BLaER1 (cell line): ENCODE measurements around the gene NDUFAF5.
A peak's percentile ranks its signal among the peaks of the same experiment; 100 is the strongest.
"Not testable (repeated sequence)": the region's sequence is repeated elsewhere in the genome, so short reads cannot be mapped to it uniquely, and the experiment has no call there.

ENCODE experiments used
- H3K27ac ChIP-seq: shearing (Covaris generic); formaldehyde crosslinking; 2 replicates; pipeline ENCODE4 v1.8.1; 2022
- H3K27me3 ChIP-seq: shearing (Covaris generic); formaldehyde crosslinking; 2 replicates; pipeline ENCODE4 v1.8.1; 2022
- H3K36me3 ChIP-seq: shearing (Covaris generic); formaldehyde crosslinking; 2 replicates; pipeline ENCODE4 v1.8.1; 2022
- H3K4me1 ChIP-seq: shearing (Covaris generic); formaldehyde crosslinking; 2 replicates; pipeline ENCODE4 v1.8.1; 2022
- H3K4me2 ChIP-seq: shearing (Covaris generic); formaldehyde crosslinking; 2 replicates; pipeline ENCODE4 v1.8.1; 2022
- H3K4me3 ChIP-seq: shearing (Covaris generic); formaldehyde crosslinking; 2 replicates; pipeline ENCODE4 v1.8.1; 2022
- H3K9ac ChIP-seq: shearing (Covaris generic); formaldehyde crosslinking; 2 replicates; pipeline ENCODE4 v1.8.1; 2022
- H3K9me3 ChIP-seq: shearing (Covaris generic); formaldehyde crosslinking; 2 replicates; pipeline ENCODE4 v1.8.1; 2022
- H4K20me1 ChIP-seq: shearing (Covaris generic); formaldehyde crosslinking; 2 replicates; pipeline ENCODE4 v1.8.1; 2022
- Cebpa-rat ChIP-seq: shearing (Covaris generic); IDR thresholded peaks from 2 replicates; pipeline ENCODE4 v1.8.1; 2022

The NDUFAF5 gene

DNA sequence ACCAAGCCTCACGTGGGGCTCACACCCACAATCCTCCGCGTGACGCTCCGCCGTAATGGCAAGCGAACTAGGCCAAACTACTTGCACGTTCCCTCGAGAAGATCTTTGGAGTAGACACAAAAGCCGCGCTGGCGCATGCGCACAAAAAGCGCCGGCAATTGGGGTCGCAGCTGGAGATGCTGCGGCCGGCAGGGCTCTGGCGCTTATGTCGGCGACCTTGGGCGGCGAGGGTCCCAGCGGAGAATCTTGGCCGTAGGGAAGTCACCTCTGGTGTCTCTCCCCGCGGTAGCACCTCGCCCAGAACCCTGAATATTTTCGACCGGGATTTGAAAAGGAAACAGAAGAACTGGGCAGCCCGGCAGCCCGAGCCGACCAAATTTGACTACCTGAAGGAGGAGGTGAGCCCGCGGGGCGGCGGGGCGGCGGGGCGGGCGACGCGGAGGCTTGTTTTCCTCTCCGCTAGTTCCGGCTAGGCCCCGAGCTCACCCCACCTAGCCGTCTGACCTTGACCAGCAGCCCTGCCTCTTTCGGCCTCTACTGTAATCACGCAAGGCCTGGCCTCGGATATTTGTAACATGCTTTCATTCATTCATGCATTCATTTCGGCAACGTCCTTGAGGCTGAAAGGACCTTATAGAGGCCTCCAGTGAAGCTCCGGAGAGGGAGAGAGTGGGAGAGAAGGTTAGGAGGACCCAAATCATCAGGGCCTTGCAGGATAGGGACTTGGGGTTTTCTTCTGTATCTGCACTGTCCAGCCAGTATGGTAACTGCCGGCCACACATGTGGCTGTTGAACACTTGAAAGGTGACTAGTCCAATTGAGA lies at the start of gene NDUFAF5, which contains the start of gene ESF1:
Gene NDUFAF5, plus strand, starts transcription at position 136 of the 823 bp plus-strand sequence. Its CDS starts 41 bp downstream, at position 177.
Gene ESF1, minus strand, starts transcription at position 27 of the 823 bp plus-strand sequence. CDS start 1,779 bp downstream, outside the sequence.
- H3K27ac ChIP-seq, result peak within 1 kb of the TSS; percentile 91

DNA sequence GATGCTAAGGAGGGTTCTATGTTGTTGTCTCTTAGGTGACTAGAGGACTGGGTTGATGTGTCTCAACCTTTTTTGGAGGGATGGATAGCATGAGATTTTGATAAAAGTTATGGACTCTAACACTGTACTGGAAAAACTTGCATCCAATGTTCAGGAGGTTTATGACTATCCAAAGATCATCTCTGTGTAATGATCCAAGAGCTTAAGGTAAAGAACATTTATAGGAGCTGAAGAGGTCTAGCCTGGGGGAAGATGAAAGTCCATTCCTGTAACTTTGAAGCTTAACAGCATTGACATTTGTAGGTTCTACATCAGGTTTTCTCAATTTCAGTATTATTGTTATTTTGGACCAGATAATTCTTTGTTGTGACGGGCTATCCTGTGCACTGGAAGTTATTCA lies 49.0 kb upstream of the NDUFAF5 start:
- TF ChIP-seq Cebpa-rat, result no peak
- H3K4me3 ChIP-seq, result no peak overlapping the region
- H3K9me3 ChIP-seq, result peaks cover 11% of the 10 kb centered on the region
- H3K27me3 ChIP-seq, result no peaks in the 10 kb centered on the region
- H3K36me3 ChIP-seq, result peaks cover 67% of the 10 kb centered on the region
- no peak overlapping the region for H3K4me2 ChIP-seq
- peaks cover 12% of the 10 kb centered on the region for H3K4me1 ChIP-seq
- H3K9ac ChIP-seq, result no peak overlapping the region
- H3K27ac ChIP-seq, result no peak overlapping the region
- H4K20me1 ChIP-seq, result no peaks in the 10 kb centered on the region

More for the DNA sequence above, at the start of gene NDUFAF5, which contains the start of gene ESF1:
- Histone ChIP-seq H3K9ac (peak within 1 kb of the TSS; percentile 94), H3K4me2 (peak within 1 kb of the TSS; percentile 84), H3K9me3 (no peaks in the 10 kb centered on the region), H3K36me3 (peaks cover 46% of the 10 kb centered on the region), H3K4me1 (peaks cover 41% of the 10 kb centered on the region), H3K27me3 (no peaks in the 10 kb centered on the region), H4K20me1 (peaks cover 34% of the 10 kb centered on the region), H3K4me3 (peak within 1 kb of the TSS; percentile 91)
- no peak for TF ChIP-seq Cebpa-rat

GRCh38 chr20:13736436-13737191 lies 48.2 kb upstream of the NDUFAF5 start:
- no peak for TF ChIP-seq Cebpa-rat
- H3K27ac ChIP-seq, result no peak overlapping the region

GRCh38 chr20:13738187-13738586 lies 46.6 kb upstream of the NDUFAF5 start:
- not testable (repeated sequence) for H3K9ac ChIP-seq, H3K4me2 ChIP-seq, H4K20me1 ChIP-seq, H3K27ac ChIP-seq, H3K4me3 ChIP-seq, H3K27me3 ChIP-seq
- Histone ChIP-seq H3K9me3 (peaks cover 27% of the 10 kb centered on the region), H3K4me1 (peaks cover 12% of the 10 kb centered on the region), H3K36me3 (peaks cover 67% of the 10 kb centered on the region)

More at GRCh38 chr20:13736436-13737191, 48.2 kb upstream of the NDUFAF5 start:
- Histone ChIP-seq H4K20me1 (no peaks in the 10 kb centered on the region), H3K9ac (no peak overlapping the region), H3K4me1 (peaks cover 12% of the 10 kb centered on the region), H3K27me3 (no peaks in the 10 kb centered on the region), H3K36me3 (peaks cover 67% of the 10 kb centered on the region), H3K4me2 (no peak overlapping the region), H3K9me3 (peaks cover 19% of the 10 kb centered on the region), H3K4me3 (no peak overlapping the region)

DNA sequence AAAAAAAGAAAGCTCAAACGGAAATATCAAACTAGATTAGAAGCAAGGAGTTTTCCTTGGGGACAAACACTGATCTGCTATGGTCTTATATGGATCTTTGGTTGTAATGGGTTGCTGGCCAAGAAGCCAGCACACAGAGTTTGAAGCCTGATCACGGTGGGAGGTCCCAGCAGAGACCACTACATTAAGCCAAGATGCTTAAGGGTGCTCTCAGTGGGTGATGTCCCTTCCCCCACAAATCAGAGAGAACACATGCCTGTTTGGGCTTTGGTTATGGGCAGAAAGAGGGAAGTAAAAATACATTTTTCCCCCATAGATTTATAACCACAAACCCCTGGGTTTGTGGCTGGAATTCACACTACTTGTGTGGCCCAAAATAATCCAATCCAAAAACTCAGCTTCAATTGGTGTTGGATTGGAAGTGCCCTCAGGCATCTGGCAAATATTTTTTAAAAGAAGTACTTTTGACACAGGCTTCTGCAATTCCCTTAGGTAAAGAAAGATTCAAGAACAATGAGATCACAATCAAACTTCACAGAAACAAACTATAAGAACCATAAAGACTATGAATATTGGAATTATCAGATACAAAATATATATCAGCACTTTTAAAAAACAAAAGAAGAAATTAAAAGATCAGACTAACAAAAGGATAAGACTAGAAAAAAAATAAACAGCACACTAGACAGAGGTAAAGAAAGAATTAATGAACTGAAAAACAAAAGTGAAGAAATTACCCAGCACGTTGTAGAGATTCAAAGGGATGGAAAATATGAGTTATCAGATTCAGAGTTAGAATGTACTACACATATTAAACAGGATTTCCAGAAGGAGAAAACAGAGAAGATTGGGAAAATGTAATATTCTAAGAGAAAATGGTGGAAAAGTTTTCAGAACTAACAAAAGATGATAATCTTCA lies 44.8 kb upstream of the NDUFAF5 start:
- Histone ChIP-seq H3K4me3 (0 out of 2 replicates have a peak overlapping the region, but pooled peaks have one; percentile 35), H4K20me1 (no peaks in the 10 kb centered on the region), H3K9ac (no peak overlapping the region), H3K4me2 (peak overlapping the region; percentile 29), H3K27me3 (no peaks in the 10 kb centered on the region), H3K36me3 (peaks cover 67% of the 10 kb centered on the region), H3K9me3 (peaks cover 27% of the 10 kb centered on the region), H3K4me1 (peaks cover 12% of the 10 kb centered on the region), H3K27ac (no peak overlapping the region)
- TF ChIP-seq Cebpa-rat, result no peak

DNA sequence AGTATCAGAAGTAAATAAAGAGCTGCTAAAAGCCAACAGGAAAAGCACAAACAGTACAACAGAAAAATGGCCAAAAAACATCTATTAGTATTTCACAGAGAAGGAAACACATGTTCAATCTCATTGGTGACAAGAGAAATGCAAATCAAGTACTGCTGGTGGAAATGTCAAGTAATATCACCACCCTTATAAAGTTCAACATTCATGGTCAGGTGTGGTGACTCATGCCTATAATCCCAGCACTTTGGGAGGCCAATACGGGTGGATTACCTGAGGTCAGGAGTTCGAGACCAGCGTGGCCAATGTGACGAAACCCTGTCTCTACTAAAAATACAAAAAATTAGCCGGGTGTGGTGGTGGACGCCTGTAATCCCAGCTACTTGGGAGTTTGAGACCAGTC lies 42.9 kb upstream of the NDUFAF5 start:
- peaks cover 75% of the 10 kb centered on the region for H3K36me3 ChIP-seq

DNA sequence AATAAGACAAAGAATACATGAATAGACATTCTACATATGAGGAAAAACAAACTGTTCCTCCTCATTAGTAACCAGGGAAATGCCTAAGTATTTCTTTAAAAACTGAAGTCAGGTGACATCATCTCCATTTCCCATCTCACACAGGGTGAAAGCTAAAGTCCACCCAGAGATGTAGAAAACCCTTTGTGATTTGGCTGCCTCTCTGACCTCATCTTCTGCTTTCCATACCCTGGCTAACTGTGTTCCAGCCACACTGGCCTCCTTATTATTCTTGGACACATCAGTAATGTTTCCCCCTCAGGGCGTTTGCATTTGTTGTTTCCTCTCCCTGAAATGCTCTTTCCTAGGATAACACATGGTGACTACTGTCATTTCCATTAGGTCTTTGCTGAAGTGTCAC lies 40.5 kb upstream of the NDUFAF5 start:
- no peak overlapping the region for H3K9ac ChIP-seq
- no peak overlapping the region for H3K4me3 ChIP-seq
- no peak overlapping the region for H3K27ac ChIP-seq
- H3K27me3 ChIP-seq, result no peaks in the 10 kb centered on the region
- peaks cover 10% of the 10 kb centered on the region for H3K4me1 ChIP-seq
- H4K20me1 ChIP-seq, result no peaks in the 10 kb centered on the region
- no peak for TF ChIP-seq Cebpa-rat
- H3K9me3 ChIP-seq, result peaks cover 27% of the 10 kb centered on the region
- no peak overlapping the region for H3K4me2 ChIP-seq
- peaks cover 84% of the 10 kb centered on the region for H3K36me3 ChIP-seq

More for the DNA sequence above, 42.9 kb upstream of the NDUFAF5 start:
- no peak overlapping the region for H3K9ac ChIP-seq
- H3K4me3 ChIP-seq, result no peak overlapping the region
- peaks cover 27% of the 10 kb centered on the region for H3K9me3 ChIP-seq
- no peaks in the 10 kb centered on the region for H4K20me1 ChIP-seq
- H3K27ac ChIP-seq, result no peak overlapping the region
- no peak for TF ChIP-seq Cebpa-rat
- H3K4me2 ChIP-seq, result no peak overlapping the region
- H3K27me3 ChIP-seq, result no peaks in the 10 kb centered on the region
- H3K4me1 ChIP-seq, result peaks cover 12% of the 10 kb centered on the region

GRCh38 chr20:13745784-13746183 lies 39.0 kb upstream of the NDUFAF5 start:
- Histone ChIP-seq H3K27ac (no peak overlapping the region), H3K9me3 (peaks cover 16% of the 10 kb centered on the region), H3K36me3 (peaks cover 90% of the 10 kb centered on the region), H4K20me1 (no peaks in the 10 kb centered on the region), H3K4me3 (no peak overlapping the region), H3K27me3 (no peaks in the 10 kb centered on the region), H3K4me1 (no peaks in the 10 kb centered on the region), H3K4me2 (no peak overlapping the region), H3K9ac (no peak overlapping the region)
- TF ChIP-seq Cebpa-rat, result no peak

DNA sequence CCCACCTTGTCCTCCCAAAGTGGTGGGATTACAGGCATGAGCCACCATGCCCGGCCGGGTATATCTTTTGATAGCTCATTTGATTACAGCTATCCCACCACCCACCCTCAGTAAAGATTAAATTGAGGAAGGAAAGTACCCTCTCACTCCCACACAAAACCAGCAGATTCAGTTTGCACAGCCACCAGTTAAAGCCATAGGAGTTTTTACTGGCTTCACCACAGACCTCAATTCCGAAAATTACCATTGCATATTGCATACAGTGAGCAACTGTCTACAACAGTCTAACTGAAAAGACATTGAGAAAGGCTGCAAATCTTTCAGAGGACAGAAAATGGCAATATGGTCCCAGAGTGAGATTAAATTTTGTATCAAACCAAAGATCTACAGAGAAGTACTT lies 35.0 kb upstream of the NDUFAF5 start:
- no peak overlapping the region for H3K4me3 ChIP-seq
- H3K27me3 ChIP-seq, result no peaks in the 10 kb centered on the region
- H4K20me1 ChIP-seq, result no peaks in the 10 kb centered on the region
- H3K27ac ChIP-seq, result no peak overlapping the region
- TF ChIP-seq Cebpa-rat, result no peak
- H3K4me2 ChIP-seq, result no peak overlapping the region
- no peaks in the 10 kb centered on the region for H3K9me3 ChIP-seq
- no peaks in the 10 kb centered on the region for H3K4me1 ChIP-seq
- H3K36me3 ChIP-seq, result peaks cover 81% of the 10 kb centered on the region
- H3K9ac ChIP-seq, result no peak overlapping the region
